Panc1 (cell line): ENCODE results near the gene CYP11A1. TPM values are rescaled to one million over a fixed set of nuclear protein-coding genes. Genes with fewer than 3 reads are reported as not detected.

ENCODE experiments used
- ATAC-seq: fragments of 200-7000 bp; cut with Tn5 transposase; 2 replicates; pipeline ENCODE4 v1.9.1; 2020; ENCODE audit warnings: mild to moderate bottlenecking, moderate library complexity
- BruUV-seq: library from RNA; stranded (reverse); fragments of 400-500 nt; replicated peaks from 2 replicates; lab custom pipeline; 2021; lab: Mats Ljungman, UMichigan
- CTCF ChIA-PET: fragments of 300-600 bp; sonication (Branson Sonifier 250); formaldehyde crosslinking; loops from one replicate; lab custom pipeline; 2022; ENCODE audit warnings: antibody characterized with exemption; lab: Charles Lee
- POLR2A ChIA-PET: fragments of 300-600 bp; sonication (Branson Sonifier 250); formaldehyde crosslinking; loops from one replicate; lab custom pipeline; 2022; ENCODE audit warnings: antibody characterized with exemption; lab: Charles Lee
- DNase-seq: peaks from one replicate; pipeline ENCODE4 v3.0.0-alpha.2; 2010; ENCODE audit warnings: low read depth, low spot score
- H3K27ac ChIP-seq: 2 replicates; pipeline ENCODE4 v1.5.1; 2011; ENCODE audit warnings: mild to moderate bottlenecking, low read length, inconsistent platforms
- H3K27me3 ChIP-seq: fragments of 200-500 bp; sonication (Bioruptor generic); 2 replicates; pipeline ENCODE4 v1.6.0; 2014; ENCODE audit warnings: low read length, inconsistent platforms; ENCODE audit not compliant: control insufficient read depth, insufficient read depth
- H3K36me3 ChIP-seq: fragments of 200-500 bp; sonication (Bioruptor generic); 2 replicates; pipeline ENCODE4 v1.5.1; 2014; ENCODE audit warnings: inconsistent platforms, mild to moderate bottlenecking, low read length, moderate library complexity; ENCODE audit not compliant: control insufficient read depth, insufficient read depth
- H3K4me1 ChIP-seq: 2 replicates; pipeline ENCODE4 v1.5.1; 2011; ENCODE audit warnings: inconsistent platforms, mild to moderate bottlenecking, low read length, moderate library complexity; ENCODE audit not compliant: control insufficient read depth, insufficient read depth
- H3K4me3 ChIP-seq, 2 experiments: 2 replicates each; pipeline ENCODE4 v1.5.1; 2011 to 2012; ENCODE audit warnings: low read depth in 2 of 2, low read length in 2 of 2, mild to moderate bottlenecking in 2 of 2, inconsistent platforms in 1 of 2, moderate library complexity in 1 of 2
- H3K9me3 ChIP-seq: fragments of 200-500 bp; sonication (Bioruptor generic); 2 replicates; pipeline ENCODE4 v1.5.1; 2014; ENCODE audit warnings: low read depth, mild to moderate bottlenecking, inconsistent platforms, low read length, moderate library complexity; ENCODE audit not compliant: control insufficient read depth, insufficient read depth
- POLR2AphosphoS5 ChIP-seq: IDR thresholded peaks from 2 replicates; pipeline ENCODE4 v1.6.1; 2012; ENCODE audit warnings: mild to moderate bottlenecking, low read depth, low read length, moderate library complexity
- SIN3A ChIP-seq: IDR thresholded peaks from 2 replicates; pipeline ENCODE4 v1.6.1; 2012; ENCODE audit warnings: low read depth, mild to moderate bottlenecking, low read length, moderate library complexity, borderline replicate concordance; ENCODE audit not compliant: insufficient read depth
- TCF7L2 ChIP-seq: IDR thresholded peaks from 2 replicates; pipeline ENCODE4 v1.6.1; 2011; ENCODE audit warnings: mild to moderate bottlenecking, low read depth, low read length, inconsistent platforms
- in situ Hi-C: cut with HindIII; loops from 2 replicates; pipeline ENCODE4 v1.10.0; 2016; ENCODE audit warnings: low sequenced_read_pairs, low pct_unique_long_range_greater_than_20kb
- intact Hi-C: fragments of 100-400 bp; cut with micrococcal nuclease; formaldehyde crosslinking; loops from one replicate; pipeline ENCODE4 v1.10.0; 2022; ENCODE audit not compliant: unreplicated experiment
- total RNA-seq: library from RNA; stranded (reverse); gene quantifications from one replicate; pipeline ENCODE4 v1.2.1, GENCODE V29; 2021; ENCODE audit not compliant: unreplicated experiment
- TF ChIP-seq, protein P1 (sequence below), 2 experiments: IDR thresholded peaks; 2 replicates each; pipeline ENCODE4 v1.6.1; 2011 to 2012; ENCODE audit warnings: low read depth in 2 of 2, control low read depth in 1 of 2, low read length in 1 of 2, mild to moderate bottlenecking in 1 of 2, moderate library complexity in 1 of 2; ENCODE audit not compliant: insufficient read depth in 1 of 2
- TF ChIP-seq, protein P2 (sequence below): fragments of 450-650 bp; IDR thresholded peaks from 2 replicates; pipeline ENCODE4 v1.5.1; 2017; ENCODE audit warnings: mild to moderate bottlenecking

CYP11A1 gene
- total RNA-seq, 1 experiment from 2014 or later: 0.57 TPM

DNA sequence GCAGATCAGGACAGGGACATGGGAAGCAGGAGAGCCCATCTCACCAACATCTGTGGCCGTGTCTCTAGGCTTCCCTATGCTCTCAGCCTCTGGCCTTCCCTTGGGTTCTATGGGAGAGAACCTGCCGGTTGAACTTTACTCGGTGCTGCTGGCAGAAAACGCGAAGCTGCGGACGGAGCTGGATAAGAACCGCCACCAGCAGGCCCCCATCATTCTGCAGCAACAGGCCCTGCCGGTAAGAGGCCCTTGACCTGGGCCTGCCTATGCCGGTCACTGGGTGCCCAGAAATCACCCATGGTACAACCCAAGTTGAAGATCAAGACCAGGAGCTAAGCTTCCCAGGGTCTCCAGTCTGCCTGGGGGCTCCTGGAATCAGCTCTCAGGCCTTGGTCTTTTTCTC lies 34.8 kb downstream of the CYP11A1 start:
- no peaks in the 10 kb centered on the region for H3K9me3 ChIP-seq
- H3K4me3 ChIP-seq: no peak overlapping the region
- BruUV-seq: no TSS peak
- H3K36me3 ChIP-seq: no peaks in the 10 kb centered on the region
- TF ChIP-seq TCF7L2 (no peak), SIN3A (no peak), POLR2AphosphoS5 (no peak)
- TF ChIP-seq, protein P1, sequence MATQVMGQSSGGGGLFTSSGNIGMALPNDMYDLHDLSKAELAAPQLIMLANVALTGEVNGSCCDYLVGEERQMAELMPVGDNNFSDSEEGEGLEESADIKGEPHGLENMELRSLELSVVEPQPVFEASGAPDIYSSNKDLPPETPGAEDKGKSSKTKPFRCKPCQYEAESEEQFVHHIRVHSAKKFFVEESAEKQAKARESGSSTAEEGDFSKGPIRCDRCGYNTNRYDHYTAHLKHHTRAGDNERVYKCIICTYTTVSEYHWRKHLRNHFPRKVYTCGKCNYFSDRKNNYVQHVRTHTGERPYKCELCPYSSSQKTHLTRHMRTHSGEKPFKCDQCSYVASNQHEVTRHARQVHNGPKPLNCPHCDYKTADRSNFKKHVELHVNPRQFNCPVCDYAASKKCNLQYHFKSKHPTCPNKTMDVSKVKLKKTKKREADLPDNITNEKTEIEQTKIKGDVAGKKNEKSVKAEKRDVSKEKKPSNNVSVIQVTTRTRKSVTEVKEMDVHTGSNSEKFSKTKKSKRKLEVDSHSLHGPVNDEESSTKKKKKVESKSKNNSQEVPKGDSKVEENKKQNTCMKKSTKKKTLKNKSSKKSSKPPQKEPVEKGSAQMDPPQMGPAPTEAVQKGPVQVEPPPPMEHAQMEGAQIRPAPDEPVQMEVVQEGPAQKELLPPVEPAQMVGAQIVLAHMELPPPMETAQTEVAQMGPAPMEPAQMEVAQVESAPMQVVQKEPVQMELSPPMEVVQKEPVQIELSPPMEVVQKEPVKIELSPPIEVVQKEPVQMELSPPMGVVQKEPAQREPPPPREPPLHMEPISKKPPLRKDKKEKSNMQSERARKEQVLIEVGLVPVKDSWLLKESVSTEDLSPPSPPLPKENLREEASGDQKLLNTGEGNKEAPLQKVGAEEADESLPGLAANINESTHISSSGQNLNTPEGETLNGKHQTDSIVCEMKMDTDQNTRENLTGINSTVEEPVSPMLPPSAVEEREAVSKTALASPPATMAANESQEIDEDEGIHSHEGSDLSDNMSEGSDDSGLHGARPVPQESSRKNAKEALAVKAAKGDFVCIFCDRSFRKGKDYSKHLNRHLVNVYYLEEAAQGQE (IDR thresholded peaks at IDR 0.05; ENCODE audit: insufficient read depth in 1 of 2, low read depth in 2 of 2, low read length in 1 of 2): no peak
- TF ChIP-seq, protein P2, sequence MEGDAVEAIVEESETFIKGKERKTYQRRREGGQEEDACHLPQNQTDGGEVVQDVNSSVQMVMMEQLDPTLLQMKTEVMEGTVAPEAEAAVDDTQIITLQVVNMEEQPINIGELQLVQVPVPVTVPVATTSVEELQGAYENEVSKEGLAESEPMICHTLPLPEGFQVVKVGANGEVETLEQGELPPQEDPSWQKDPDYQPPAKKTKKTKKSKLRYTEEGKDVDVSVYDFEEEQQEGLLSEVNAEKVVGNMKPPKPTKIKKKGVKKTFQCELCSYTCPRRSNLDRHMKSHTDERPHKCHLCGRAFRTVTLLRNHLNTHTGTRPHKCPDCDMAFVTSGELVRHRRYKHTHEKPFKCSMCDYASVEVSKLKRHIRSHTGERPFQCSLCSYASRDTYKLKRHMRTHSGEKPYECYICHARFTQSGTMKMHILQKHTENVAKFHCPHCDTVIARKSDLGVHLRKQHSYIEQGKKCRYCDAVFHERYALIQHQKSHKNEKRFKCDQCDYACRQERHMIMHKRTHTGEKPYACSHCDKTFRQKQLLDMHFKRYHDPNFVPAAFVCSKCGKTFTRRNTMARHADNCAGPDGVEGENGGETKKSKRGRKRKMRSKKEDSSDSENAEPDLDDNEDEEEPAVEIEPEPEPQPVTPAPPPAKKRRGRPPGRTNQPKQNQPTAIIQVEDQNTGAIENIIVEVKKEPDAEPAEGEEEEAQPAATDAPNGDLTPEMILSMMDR: no peak
- ATAC-seq (no peak), DNase-seq (no peak)
- no peaks in the 10 kb centered on the region for H3K27me3 ChIP-seq
- CTCF ChIA-PET: no interaction called here
- POLR2A ChIA-PET: no interaction called here
- H3K4me1 ChIP-seq: no peaks in the 10 kb centered on the region
- H3K27ac ChIP-seq: no peak overlapping the region
- intact Hi-C loops: no loop called here
- in situ Hi-C loops: no loop called here

DNA sequence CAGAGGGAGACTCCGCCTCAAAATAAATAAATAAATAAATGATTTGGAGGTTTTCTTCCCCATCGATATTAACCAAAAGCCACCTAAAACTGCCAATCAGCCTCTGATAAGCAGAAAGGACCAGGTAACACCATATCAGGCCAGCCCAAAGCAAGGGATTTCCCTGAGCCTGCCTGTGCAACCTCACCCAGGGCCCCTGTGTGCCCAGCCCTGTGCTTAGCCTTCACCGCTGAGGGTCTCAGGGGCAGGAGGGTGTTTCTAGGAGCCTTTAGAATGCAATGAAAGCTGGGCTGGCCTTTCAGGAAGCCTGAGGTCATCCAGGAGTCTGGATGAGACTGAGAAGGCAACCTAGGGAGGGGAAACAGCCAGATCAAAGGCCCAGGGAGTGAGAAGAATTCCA lies 35.4 kb downstream of the CYP11A1 start:
- CTCF ChIA-PET: no interaction called here
- no peak for ATAC-seq
- DNase-seq: no peak
- H3K9me3 ChIP-seq: no peaks in the 10 kb centered on the region
- no TSS peak for BruUV-seq
- no peaks in the 10 kb centered on the region for H3K27me3 ChIP-seq
- H3K4me3 ChIP-seq: no peak overlapping the region
- H3K36me3 ChIP-seq: no peaks in the 10 kb centered on the region
- H3K4me1 ChIP-seq: no peaks in the 10 kb centered on the region
- POLR2A ChIA-PET: no interaction called here
- in situ Hi-C loops (no loop called here), intact Hi-C loops (no loop called here)
- no peak for TF ChIP-seq TCF7L2
- TF ChIP-seq SIN3A: no peak
- no peak for TF ChIP-seq POLR2AphosphoS5
- TF ChIP-seq, protein P1 (IDR thresholded peaks at IDR 0.05; ENCODE audit: insufficient read depth in 1 of 2, low read depth in 2 of 2, low read length in 1 of 2): no peak
- TF ChIP-seq, protein P2: no peak
- H3K27ac ChIP-seq: no peak overlapping the region
